HEK293 (cell line): ENCODE data around the gene TTC13.

Experiments used
- CTCF ChIA-PET: fragments of 350-600 bp; formaldehyde crosslinking; extraction: SDS; loops from one replicate; lab custom pipeline; 2021; ENCODE audit warnings: antibody characterized with exemption; lab: Yijun Ruan, JAX
- POLR2A ChIA-PET: fragments of 300-600 bp; formaldehyde crosslinking; extraction: SDS; loops from one replicate; lab custom pipeline; 2020; ENCODE audit warnings: antibody characterized with exemption, inconsistent platforms; lab: Yijun Ruan, JAX
- H3K27ac ChIP-seq: fragments of 200-500 bp; sonication (Bioruptor generic); 2 replicates; pipeline ENCODE4 v1.5.1; 2014; ENCODE audit warnings: low read depth, low read length, control low read depth, inconsistent platforms; ENCODE audit errors: extremely low read depth
- H3K36me3 ChIP-seq, 2 experiments: fragments of 200-500 bp in 1 of 2; sonication (Bioruptor generic) in 1 of 2; 1 replicate in 1 of 2; 2 replicates in 1 of 2; pipeline ENCODE4 v1.5.1; 2014 to 2017; ENCODE audit warnings: inconsistent platforms in 2 of 2, low read length in 2 of 2; ENCODE audit not compliant: control insufficient read depth in 2 of 2, insufficient read depth in 1 of 2
- H3K4me1 ChIP-seq: fragments of 200-500 bp; sonication (Bioruptor generic); 2 replicates; pipeline ENCODE4 v1.5.1; 2014; ENCODE audit warnings: mild to moderate bottlenecking, low read length, inconsistent platforms; ENCODE audit not compliant: control insufficient read depth, insufficient read depth
- H3K4me3 ChIP-seq: 2 replicates; pipeline ENCODE4 v1.5.1; 2011; ENCODE audit warnings: low read depth, mild to moderate bottlenecking, control low read depth, low read length, moderate library complexity
- H3K9me3 ChIP-seq: fragments of 200-500 bp; sonication (Bioruptor generic); 2 replicates; pipeline ENCODE4 v1.5.1; 2014; ENCODE audit warnings: low read depth, low read length, inconsistent platforms; ENCODE audit not compliant: control insufficient read depth, insufficient read depth
- AEBP2 ChIP-seq: fragments of 450-650 bp; formaldehyde crosslinking; IDR thresholded peaks from 2 replicates; pipeline ENCODE4 v1.5.1; 2016; ENCODE audit warnings: missing biosample characterization, missing genetic modification characterization, borderline replicate concordance
- PRDM6 ChIP-seq: fragments of 450-650 bp; formaldehyde crosslinking; IDR thresholded peaks from 2 replicates; pipeline ENCODE4 v1.5.1; 2017; ENCODE audit warnings: missing biosample characterization, missing genetic modification characterization
- SCRT2 ChIP-seq: fragments of 450-650 bp; formaldehyde crosslinking; IDR thresholded peaks from 2 replicates; pipeline ENCODE4 v1.5.1; 2016; ENCODE audit warnings: missing biosample characterization, missing genetic modification characterization
- TRIM28 ChIP-seq: IDR thresholded peaks from 2 replicates; pipeline ENCODE4 v1.6.1; 2011; ENCODE audit warnings: low read length, control low read depth, borderline replicate concordance
- ZBTB11 ChIP-seq: fragments of 450-650 bp; formaldehyde crosslinking; conservative IDR thresholded peaks from 2 replicates; pipeline ENCODE4 v1.5.1; 2016; ENCODE audit warnings: low read depth, missing biosample characterization, missing genetic modification characterization
- ZBTB21 ChIP-seq: fragments of 450-650 bp; formaldehyde crosslinking; IDR thresholded peaks from 2 replicates; pipeline ENCODE4 v1.5.1; 2017; ENCODE audit warnings: missing biosample characterization, missing genetic modification characterization
- ZBTB48 ChIP-seq: fragments of 450-650 bp; formaldehyde crosslinking; IDR thresholded peaks from 2 replicates; pipeline ENCODE4 v1.5.1; 2016; ENCODE audit warnings: missing biosample characterization, missing genetic modification characterization
- ZIC2 ChIP-seq: fragments of 450-650 bp; formaldehyde crosslinking; IDR thresholded peaks from 2 replicates; pipeline ENCODE4 v1.5.1; 2016; ENCODE audit warnings: missing biosample characterization, missing genetic modification characterization
- ZNF16 ChIP-seq: fragments of 450-650 bp; formaldehyde crosslinking; IDR thresholded peaks from 2 replicates; pipeline ENCODE4 v1.5.1; 2016; ENCODE audit warnings: low read depth, missing biosample characterization, missing genetic modification characterization
- ZNF239 ChIP-seq: fragments of 450-650 bp; formaldehyde crosslinking; IDR thresholded peaks from 2 replicates; pipeline ENCODE4 v1.5.1; 2016; ENCODE audit warnings: missing biosample characterization, missing genetic modification characterization
- ZNF274 ChIP-seq, 2 experiments: fragments of 200-500 bp in 1 of 2; fragments of 450-650 bp in 1 of 2; sonication (Bioruptor generic) in 1 of 2; formaldehyde crosslinking in 1 of 2; IDR thresholded peaks; 2 replicates each; pipeline versions ENCODE4 v1.5.1 to v1.6.1; 2014 to 2016; ENCODE audit warnings: borderline replicate concordance in 1 of 2, inconsistent platforms in 1 of 2, low read length in 1 of 2, missing biosample characterization in 1 of 2, missing genetic modification characterization in 1 of 2
- ZNF558 ChIP-seq: fragments of 450-650 bp; formaldehyde crosslinking; IDR thresholded peaks from 2 replicates; pipeline ENCODE4 v1.5.1; 2016; ENCODE audit warnings: missing biosample characterization, missing genetic modification characterization
- ZNF600 ChIP-seq: fragments of 450-650 bp; formaldehyde crosslinking; IDR thresholded peaks from 2 replicates; pipeline ENCODE4 v1.5.1; 2016; ENCODE audit warnings: missing biosample characterization, missing genetic modification characterization
- TF ChIP-seq, protein P1 (sequence below): fragments of 450-650 bp; formaldehyde crosslinking; IDR thresholded peaks from 2 replicates; pipeline ENCODE4 v1.5.1; 2016; ENCODE audit warnings: missing biosample characterization, missing genetic modification characterization

The TTC13 gene

GRCh38 chr1:230866171-230867070, 112.2 kb downstream of the TTC13 start:
- ChIA-PET CTCF (interaction anchor here (0.6 to 3.2 kb wide), 7 partner anchors 27 to 1610 kb away, joined by 3 to 12 read pairs (median 5); no protein-coding TSS in a partner anchor), POLR2A (interaction anchor here (0.5 kb wide), 1 partner anchor 320 kb away, joined by 3 read pairs; no protein-coding TSS in a partner anchor)
- Histone ChIP-seq H3K27ac (no peak overlapping the region), H3K9me3 (no peaks in the 10 kb centered on the region), H3K4me3 (no peak overlapping the region), H3K4me1 (peaks cover 9% of the 10 kb centered on the region), H3K36me3 (peaks cover 0 to 4% of the 10 kb centered on the region in 2 experiments; a peak in 1 of 3 replicates)
- TF ChIP-seq ZIC2 (tag by site-specific recombination) (no peak), ZNF600 (tag by site-specific recombination) (0 out of 2 replicates have a peak, but pooled peaks have one; percentile 19), ZBTB11 (tag by site-specific recombination) (peak; percentile 63)

- Histone ChIP-seq H3K27ac (no peak overlapping the region), H3K36me3 (peaks cover 0 to 4% of the 10 kb centered on the region in 2 experiments; a peak in 1 of 3 replicates), H3K4me1 (peaks cover 9% of the 10 kb centered on the region), H3K9me3 (no peaks in the 10 kb centered on the region), H3K4me3 (no peak overlapping the region)
- no peak for TF ChIP-seq ZNF16 (tag by site-specific recombination)
- no peak for TF ChIP-seq ZNF239 (tag by site-specific recombination)
- no peak for TF ChIP-seq TRIM28
- TF ChIP-seq ZBTB48 (tag by site-specific recombination): peak; percentile 76
- no peak for TF ChIP-seq ZNF558 (tag by site-specific recombination)
- no peak for TF ChIP-seq ZNF274 (IDR thresholded peaks at IDR 0.05; ENCODE audit: low read length)
- no peak for TF ChIP-seq ZNF274 (tag by site-specific recombination; IDR thresholded peaks at IDR 0.05; ENCODE audit: borderline replicate concordance)
- TF ChIP-seq AEBP2 (tag by site-specific recombination): no peak
- TF ChIP-seq ZBTB21: no peak
- ChIA-PET CTCF (interaction anchor here (1.2 to 3.2 kb wide), 2 partner anchors 30 to 67 kb away, joined by 5 to 8 read pairs; no protein-coding TSS in a partner anchor), POLR2A (no interaction called here)
These were observed 113.4 kb downstream of the TTC13 start for GRCh38 chr1:230865062-230865817.

GRCh38 chr1:230864441-230864840, 114.2 kb downstream of the TTC13 start:
- H3K36me3 ChIP-seq: peaks cover 0 to 4% of the 10 kb centered on the region in 2 experiments; a peak in 1 of 3 replicates
- no peak overlapping the region for H3K4me3 ChIP-seq
- TF ChIP-seq SCRT2 (tag by site-specific recombination) (0 out of 2 replicates have a peak, but pooled peaks have one; percentile 64), PRDM6 (tag by site-specific recombination) (no peak)
- TF ChIP-seq, protein P1, sequence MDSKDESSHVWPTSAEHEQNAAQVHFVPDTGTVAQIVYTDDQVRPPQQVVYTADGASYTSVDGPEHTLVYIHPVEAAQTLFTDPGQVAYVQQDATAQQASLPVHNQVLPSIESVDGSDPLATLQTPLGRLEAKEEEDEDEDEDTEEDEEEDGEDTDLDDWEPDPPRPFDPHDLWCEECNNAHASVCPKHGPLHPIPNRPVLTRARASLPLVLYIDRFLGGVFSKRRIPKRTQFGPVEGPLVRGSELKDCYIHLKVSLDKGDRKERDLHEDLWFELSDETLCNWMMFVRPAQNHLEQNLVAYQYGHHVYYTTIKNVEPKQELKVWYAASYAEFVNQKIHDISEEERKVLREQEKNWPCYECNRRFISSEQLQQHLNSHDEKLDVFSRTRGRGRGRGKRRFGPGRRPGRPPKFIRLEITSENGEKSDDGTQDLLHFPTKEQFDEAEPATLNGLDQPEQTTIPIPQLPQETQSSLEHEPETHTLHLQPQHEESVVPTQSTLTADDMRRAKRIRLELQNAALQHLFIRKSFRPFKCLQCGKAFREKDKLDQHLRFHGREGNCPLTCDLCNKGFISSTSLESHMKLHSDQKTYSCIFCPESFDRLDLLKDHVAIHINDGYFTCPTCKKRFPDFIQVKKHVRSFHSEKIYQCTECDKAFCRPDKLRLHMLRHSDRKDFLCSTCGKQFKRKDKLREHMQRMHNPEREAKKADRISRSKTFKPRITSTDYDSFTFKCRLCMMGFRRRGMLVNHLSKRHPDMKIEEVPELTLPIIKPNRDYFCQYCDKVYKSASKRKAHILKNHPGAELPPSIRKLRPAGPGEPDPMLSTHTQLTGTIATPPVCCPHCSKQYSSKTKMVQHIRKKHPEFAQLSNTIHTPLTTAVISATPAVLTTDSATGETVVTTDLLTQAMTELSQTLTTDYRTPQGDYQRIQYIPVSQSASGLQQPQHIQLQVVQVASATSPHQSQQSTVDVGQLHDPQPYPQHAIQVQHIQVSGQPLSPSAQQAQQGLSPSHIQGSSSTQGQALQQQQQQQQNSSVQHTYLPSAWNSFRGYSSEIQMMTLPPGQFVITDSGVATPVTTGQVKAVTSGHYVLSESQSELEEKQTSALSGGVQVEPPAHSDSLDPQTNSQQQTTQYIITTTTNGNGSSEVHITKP (tag by site-specific recombination): peak; percentile 81
- POLR2A ChIA-PET: no interaction called here
- peaks cover 9% of the 10 kb centered on the region for H3K4me1 ChIP-seq
- CTCF ChIA-PET: interaction anchor here (0.5 to 0.9 kb wide), 3 partner anchors 65 to 352 kb away, joined by 3 to 4 read pairs (median 3); no protein-coding TSS in a partner anchor
- no peak overlapping the region for H3K27ac ChIP-seq
- H3K9me3 ChIP-seq: no peaks in the 10 kb centered on the region
